ENCODE measurements around the gene TTC38.

GRCh38 chr22:46336119-46337078 lies 68.6 kb downstream of the TTC38 start:
- TF ChIP-seq CTCF (conservative IDR thresholded peaks at IDR 0.05; ENCODE audit: low read length) (no peak), EZH2phosphoT487 (IDR thresholded peaks at IDR 0.05; ENCODE audit: borderline replicate concordance) (no peak)
